NCI-H82 (cell line): ENCODE results near the gene SFMBT2.
"Not testable (repeated sequence)": the region's sequence is repeated elsewhere in the genome, so short reads cannot be mapped to it uniquely, and the experiment has no call there.

Source experiments
- DNase-seq: peaks from one replicate; lab custom pipeline; 2025; lab: John Stamatoyannopoulos, UW

SFMBT2 gene

GRCh38 chr10:7401156-7401555 is 9.7 kb downstream of the SFMBT2 start:
- no peak for DNase-seq

GRCh38 chr10:7400068-7400715 is 10.6 kb downstream of the SFMBT2 start:
- DNase-seq: no peak

- no peak for DNase-seq
Measured at GRCh38 chr10:7399533-7399932, 11.3 kb downstream of the SFMBT2 start.

- no peak for DNase-seq
Measured at GRCh38 chr10:7397049-7398035, 13.5 kb downstream of the SFMBT2 start.

GRCh38 chr10:7392301-7392700 is 18.5 kb downstream of the SFMBT2 start:
- not testable (repeated sequence) for DNase-seq

- DNase-seq: no peak
Measured at GRCh38 chr10:7391748-7392147, 19.1 kb downstream of the SFMBT2 start.

GRCh38 chr10:7390689-7391110 is 20.1 kb downstream of the SFMBT2 start:
- not testable (repeated sequence) for DNase-seq

- DNase-seq: no peak
Measured at GRCh38 chr10:7389844-7390243, 21.0 kb downstream of the SFMBT2 start.

GRCh38 chr10:7389346-7389745 is 21.5 kb downstream of the SFMBT2 start:
- no peak for DNase-seq

GRCh38 chr10:7388602-7389001 is 22.2 kb downstream of the SFMBT2 start:
- DNase-seq: no peak

GRCh38 chr10:7388149-7388548 is 22.7 kb downstream of the SFMBT2 start:
- not testable (repeated sequence) for DNase-seq

GRCh38 chr10:7385114-7385513 is 25.7 kb downstream of the SFMBT2 start:
- no peak for DNase-seq

- DNase-seq: no peak
Measured at GRCh38 chr10:7383442-7383841, 27.4 kb downstream of the SFMBT2 start.

GRCh38 chr10:7380704-7381241 is 30.1 kb downstream of the SFMBT2 start:
- DNase-seq: no peak

- no peak for DNase-seq
Measured at GRCh38 chr10:7378602-7379403, 32.0 kb downstream of the SFMBT2 start.

- DNase-seq: no peak
Measured at GRCh38 chr10:7377614-7378248, 33.1 kb downstream of the SFMBT2 start.

- DNase-seq: no peak
Measured at GRCh38 chr10:7374795-7375194, 36.0 kb downstream of the SFMBT2 start.

GRCh38 chr10:7373039-7373438 is 37.8 kb downstream of the SFMBT2 start:
- DNase-seq: no peak

- DNase-seq: no peak
Measured at GRCh38 chr10:7372504-7372903, 38.3 kb downstream of the SFMBT2 start.

- DNase-seq: no peak
Measured at GRCh38 chr10:7370511-7370910, 40.3 kb downstream of the SFMBT2 start.

GRCh38 chr10:7365027-7365745 is 45.6 kb downstream of the SFMBT2 start:
- DNase-seq: no peak
